Colonic mucosa (tissue), 4 donors: ENCODE measurements around the gene GNAI1. TPM values are rescaled to one million over a fixed set of nuclear protein-coding genes. Genes with fewer than 3 reads are reported as not detected.

Experiments
- DNase-seq: peaks from one replicate; pipeline ENCODE4 v3.0.0-alpha.2; 2020
- H3K27ac ChIP-seq: fragments of 200-600 bp; one replicate; pipeline ENCODE4 v1.8.0; 2021
- H3K27me3 ChIP-seq: fragments of 200-600 bp; one replicate; pipeline ENCODE4 v1.8.0; 2021
- H3K36me3 ChIP-seq: fragments of 200-600 bp; one replicate; pipeline ENCODE4 v1.8.0; 2021
- H3K4me1 ChIP-seq: fragments of 200-600 bp; one replicate; pipeline ENCODE4 v1.8.0; 2021; ENCODE audit warnings: mild to moderate bottlenecking
- H3K4me3 ChIP-seq: fragments of 200-600 bp; one replicate; pipeline ENCODE4 v1.8.0; 2021
- H3K9ac ChIP-seq, 2 donors: one replicate each; pipeline ENCODE4 v1.7.0; 2013; ENCODE audit warnings: control low read depth in 2 of 2, low read depth in 2 of 2, low read length in 2 of 2
- H3K9me3 ChIP-seq: fragments of 200-600 bp; one replicate; pipeline ENCODE4 v1.8.0; 2021
- CTCF ChIP-seq: fragments of 200-600 bp; IDR thresholded peaks from one replicate; pipeline ENCODE4 v1.8.0; 2022; ENCODE audit warnings: antibody characterized with exemption, mild to moderate bottlenecking
- intact Hi-C: fragments of 100-400 bp; cut with DNase I; formaldehyde crosslinking; loops from one replicate; pipeline ENCODE4 v1.14.1; 2022
- total RNA-seq, 2 donors: library from RNA; stranded (reverse); fragmentation: NEBNext Ultra II Directional in 1 of 2; extraction: Animal tissue kit (Norgen Biotek cat#: 25700) in 1 of 2; gene quantifications; one replicate each; pipeline ENCODE4 v1.2.1, GENCODE V29; 2021
- donor health status: healthy.
- donor health status: DM: no; HTN: no; CAD: no.
- donor health status: DM: no; HTN: no; CAD: no.

Gene GNAI1
- total RNA-seq, 2 donors from 2014 or later: 13.3 to 27.1 TPM

- H3K9ac ChIP-seq: no peak overlapping the region
- no peak overlapping the region for H3K4me3 ChIP-seq
- no peak overlapping the region for H3K27ac ChIP-seq
- no peaks in the 10 kb centered on the region for H3K36me3 ChIP-seq
- H3K4me1 ChIP-seq: no peaks in the 10 kb centered on the region
- no peak for TF ChIP-seq CTCF
- no peaks in the 10 kb centered on the region for H3K27me3 ChIP-seq
- no peaks in the 10 kb centered on the region for H3K9me3 ChIP-seq
- intact Hi-C loops: no loop called here
- no peak for DNase-seq
Measured at GRCh38 chr7:80260606-80261005, 126.0 kb downstream of the GNAI1 start.

- no peak overlapping the region for H3K4me3 ChIP-seq
- intact Hi-C loops: no loop called here
Measured at GRCh38 chr7:80263333-80263732, 128.7 kb downstream of the GNAI1 start.

GRCh38 chr7:80263821-80264220 lies 129.2 kb downstream of the GNAI1 start:
- H3K27me3 ChIP-seq: no peaks in the 10 kb centered on the region
- H3K9me3 ChIP-seq: no peaks in the 10 kb centered on the region
- DNase-seq: no peak
- intact Hi-C loops: no loop called here
- H3K4me3 ChIP-seq: no peak overlapping the region
- no peak overlapping the region for H3K9ac ChIP-seq
- no peaks in the 10 kb centered on the region for H3K36me3 ChIP-seq
- no peak overlapping the region for H3K27ac ChIP-seq
- no peaks in the 10 kb centered on the region for H3K4me1 ChIP-seq
- no peak for TF ChIP-seq CTCF

More at GRCh38 chr7:80263333-80263732, 128.7 kb downstream of the GNAI1 start:
- Histone ChIP-seq H3K36me3 (no peaks in the 10 kb centered on the region), H3K27ac (no peak overlapping the region), H3K9me3 (no peaks in the 10 kb centered on the region), H3K9ac (no peak overlapping the region), H3K4me1 (no peaks in the 10 kb centered on the region), H3K27me3 (no peaks in the 10 kb centered on the region)
- no peak for TF ChIP-seq CTCF
- no peak for DNase-seq

- Histone ChIP-seq H3K36me3 (no peaks in the 10 kb centered on the region), H3K4me1 (no peaks in the 10 kb centered on the region), H3K4me3 (no peak overlapping the region), H3K27me3 (no peaks in the 10 kb centered on the region), H3K27ac (no peak overlapping the region), H3K9me3 (no peaks in the 10 kb centered on the region), H3K9ac (no peak overlapping the region)
- DNase-seq: no peak
- TF ChIP-seq CTCF: no peak
- intact Hi-C loops: no loop called here
Measured at GRCh38 chr7:80264769-80265495, 130.3 kb downstream of the GNAI1 start.

- intact Hi-C loops: no loop called here
Measured at GRCh38 chr7:80272560-80273239, 138.1 kb downstream of the GNAI1 start.

More at GRCh38 chr7:80272560-80273239, 138.1 kb downstream of the GNAI1 start:
- H3K4me1 ChIP-seq: no peaks in the 10 kb centered on the region
- no peak overlapping the region for H3K4me3 ChIP-seq
- no peak overlapping the region for H3K9ac ChIP-seq
- no peak overlapping the region for H3K27ac ChIP-seq
- no peak for TF ChIP-seq CTCF
- H3K36me3 ChIP-seq: no peaks in the 10 kb centered on the region
- no peaks in the 10 kb centered on the region for H3K27me3 ChIP-seq
- DNase-seq: no peak
- H3K9me3 ChIP-seq: no peaks in the 10 kb centered on the region
